GM23338 (cell line): ENCODE data around the gene EGLN3.

Experiments used
- CREB1 ChIP-seq: fragments of 250-450 bp; sonication (Bioruptor Pico); IDR thresholded peaks from 2 replicates; pipeline ENCODE4 v1.5.0; 2020; ENCODE audit warnings: low read depth, mild to moderate bottlenecking, moderate library complexity
- ETS1 ChIP-seq: IDR thresholded peaks from 2 replicates; pipeline ENCODE4 v1.6.1; 2016; ENCODE audit warnings: antibody characterized with exemption
- EZH2 ChIP-seq: fragments of 200-600 bp; sonication (generic); IDR thresholded peaks from one replicate; pipeline ENCODE4 v1.8.0; 2017; ENCODE audit warnings: antibody characterized with exemption, mild to moderate bottlenecking, low read depth; ENCODE audit not compliant: unreplicated experiment
- EZH2phosphoT487 ChIP-seq: fragments of 200-600 bp; sonication (generic); IDR thresholded peaks from one replicate; pipeline ENCODE4 v1.8.1; 2018; ENCODE audit warnings: antibody characterized with exemption; ENCODE audit not compliant: unreplicated experiment
- JUNB ChIP-seq: IDR thresholded peaks from one replicate; pipeline ENCODE4 v1.6.1; 2016; ENCODE audit warnings: antibody characterized with exemption; ENCODE audit not compliant: unreplicated experiment
- POLR2AphosphoS5 ChIP-seq: IDR thresholded peaks from 2 replicates; pipeline ENCODE4 v1.6.1; 2016; ENCODE audit warnings: antibody characterized with exemption, low read depth
- REST ChIP-seq: IDR thresholded peaks from one replicate; pipeline ENCODE4 v1.6.1; 2018; ENCODE audit warnings: antibody characterized with exemption; ENCODE audit not compliant: unreplicated experiment
- STAT1 ChIP-seq: IDR thresholded peaks from one replicate; pipeline ENCODE4 v1.6.1; 2016; ENCODE audit warnings: antibody characterized with exemption; ENCODE audit not compliant: unreplicated experiment
- TF ChIP-seq, protein P1 (sequence below): fragments of 250-450 bp; sonication (Bioruptor Pico); IDR thresholded peaks from 2 replicates; pipeline ENCODE4 v1.5.0; 2020; ENCODE audit warnings: mild to moderate bottlenecking, moderate library complexity
- TF ChIP-seq, protein P2 (sequence below), 2 experiments: fragments of 200-600 bp in 1 of 2; sonication (generic) in 1 of 2; conservative IDR thresholded peaks; 2 replicates each; pipeline versions ENCODE4 v1.5.1 to v1.6.1; 2016 to 2017; ENCODE audit warnings: antibody characterized with exemption in 2 of 2, low read depth in 2 of 2, mild to moderate bottlenecking in 2 of 2, moderate library complexity in 1 of 2

GRCh38 chr14:33879684-33880286 is 71.1 kb downstream of the EGLN3 start:
- TF ChIP-seq, protein P1, sequence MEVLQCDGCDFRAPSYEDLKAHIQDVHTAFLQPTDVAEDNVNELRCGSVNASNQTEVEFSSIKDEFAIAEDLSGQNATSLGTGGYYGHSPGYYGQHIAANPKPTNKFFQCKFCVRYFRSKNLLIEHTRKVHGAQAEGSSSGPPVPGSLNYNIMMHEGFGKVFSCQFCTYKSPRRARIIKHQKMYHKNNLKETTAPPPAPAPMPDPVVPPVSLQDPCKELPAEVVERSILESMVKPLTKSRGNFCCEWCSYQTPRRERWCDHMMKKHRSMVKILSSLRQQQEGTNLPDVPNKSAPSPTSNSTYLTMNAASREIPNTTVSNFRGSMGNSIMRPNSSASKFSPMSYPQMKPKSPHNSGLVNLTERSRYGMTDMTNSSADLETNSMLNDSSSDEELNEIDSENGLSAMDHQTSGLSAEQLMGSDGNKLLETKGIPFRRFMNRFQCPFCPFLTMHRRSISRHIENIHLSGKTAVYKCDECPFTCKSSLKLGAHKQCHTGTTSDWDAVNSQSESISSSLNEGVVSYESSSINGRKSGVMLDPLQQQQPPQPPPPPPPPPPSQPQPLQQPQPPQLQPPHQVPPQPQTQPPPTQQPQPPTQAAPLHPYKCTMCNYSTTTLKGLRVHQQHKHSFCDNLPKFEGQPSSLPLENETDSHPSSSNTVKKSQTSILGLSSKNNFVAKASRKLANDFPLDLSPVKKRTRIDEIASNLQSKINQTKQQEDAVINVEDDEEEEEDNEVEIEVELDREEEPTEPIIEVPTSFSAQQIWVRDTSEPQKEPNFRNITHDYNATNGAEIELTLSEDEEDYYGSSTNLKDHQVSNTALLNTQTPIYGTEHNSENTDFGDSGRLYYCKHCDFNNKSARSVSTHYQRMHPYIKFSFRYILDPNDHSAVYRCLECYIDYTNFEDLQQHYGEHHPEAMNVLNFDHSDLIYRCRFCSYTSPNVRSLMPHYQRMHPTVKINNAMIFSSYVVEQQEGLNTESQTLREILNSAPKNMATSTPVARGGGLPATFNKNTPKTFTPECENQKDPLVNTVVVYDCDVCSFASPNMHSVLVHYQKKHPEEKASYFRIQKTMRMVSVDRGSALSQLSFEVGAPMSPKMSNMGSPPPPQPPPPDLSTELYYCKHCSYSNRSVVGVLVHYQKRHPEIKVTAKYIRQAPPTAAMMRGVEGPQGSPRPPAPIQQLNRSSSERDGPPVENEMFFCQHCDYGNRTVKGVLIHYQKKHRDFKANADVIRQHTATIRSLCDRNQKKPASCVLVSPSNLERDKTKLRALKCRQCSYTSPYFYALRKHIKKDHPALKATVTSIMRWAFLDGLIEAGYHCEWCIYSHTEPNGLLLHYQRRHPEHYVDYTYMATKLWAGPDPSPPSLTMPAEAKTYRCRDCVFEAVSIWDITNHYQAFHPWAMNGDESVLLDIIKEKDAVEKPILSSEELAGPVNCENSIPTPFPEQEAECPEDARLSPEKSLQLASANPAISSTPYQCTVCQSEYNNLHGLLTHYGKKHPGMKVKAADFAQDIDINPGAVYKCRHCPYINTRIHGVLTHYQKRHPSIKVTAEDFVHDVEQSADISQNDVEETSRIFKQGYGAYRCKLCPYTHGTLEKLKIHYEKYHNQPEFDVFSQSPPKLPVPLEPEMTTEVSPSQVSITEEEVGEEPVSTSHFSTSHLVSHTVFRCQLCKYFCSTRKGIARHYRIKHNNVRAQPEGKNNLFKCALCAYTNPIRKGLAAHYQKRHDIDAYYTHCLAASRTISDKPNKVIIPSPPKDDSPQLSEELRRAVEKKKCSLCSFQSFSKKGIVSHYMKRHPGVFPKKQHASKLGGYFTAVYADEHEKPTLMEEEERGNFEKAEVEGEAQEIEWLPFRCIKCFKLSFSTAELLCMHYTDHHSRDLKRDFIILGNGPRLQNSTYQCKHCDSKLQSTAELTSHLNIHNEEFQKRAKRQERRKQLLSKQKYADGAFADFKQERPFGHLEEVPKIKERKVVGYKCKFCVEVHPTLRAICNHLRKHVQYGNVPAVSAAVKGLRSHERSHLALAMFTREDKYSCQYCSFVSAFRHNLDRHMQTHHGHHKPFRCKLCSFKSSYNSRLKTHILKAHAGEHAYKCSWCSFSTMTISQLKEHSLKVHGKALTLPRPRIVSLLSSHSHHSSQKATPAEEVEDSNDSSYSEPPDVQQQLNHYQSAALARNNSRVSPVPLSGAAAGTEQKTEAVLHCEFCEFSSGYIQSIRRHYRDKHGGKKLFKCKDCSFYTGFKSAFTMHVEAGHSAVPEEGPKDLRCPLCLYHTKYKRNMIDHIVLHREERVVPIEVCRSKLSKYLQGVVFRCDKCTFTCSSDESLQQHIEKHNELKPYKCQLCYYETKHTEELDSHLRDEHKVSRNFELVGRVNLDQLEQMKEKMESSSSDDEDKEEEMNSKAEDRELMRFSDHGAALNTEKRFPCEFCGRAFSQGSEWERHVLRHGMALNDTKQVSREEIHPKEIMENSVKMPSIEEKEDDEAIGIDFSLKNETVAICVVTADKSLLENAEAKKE: no peak
- TF ChIP-seq, protein P2, sequence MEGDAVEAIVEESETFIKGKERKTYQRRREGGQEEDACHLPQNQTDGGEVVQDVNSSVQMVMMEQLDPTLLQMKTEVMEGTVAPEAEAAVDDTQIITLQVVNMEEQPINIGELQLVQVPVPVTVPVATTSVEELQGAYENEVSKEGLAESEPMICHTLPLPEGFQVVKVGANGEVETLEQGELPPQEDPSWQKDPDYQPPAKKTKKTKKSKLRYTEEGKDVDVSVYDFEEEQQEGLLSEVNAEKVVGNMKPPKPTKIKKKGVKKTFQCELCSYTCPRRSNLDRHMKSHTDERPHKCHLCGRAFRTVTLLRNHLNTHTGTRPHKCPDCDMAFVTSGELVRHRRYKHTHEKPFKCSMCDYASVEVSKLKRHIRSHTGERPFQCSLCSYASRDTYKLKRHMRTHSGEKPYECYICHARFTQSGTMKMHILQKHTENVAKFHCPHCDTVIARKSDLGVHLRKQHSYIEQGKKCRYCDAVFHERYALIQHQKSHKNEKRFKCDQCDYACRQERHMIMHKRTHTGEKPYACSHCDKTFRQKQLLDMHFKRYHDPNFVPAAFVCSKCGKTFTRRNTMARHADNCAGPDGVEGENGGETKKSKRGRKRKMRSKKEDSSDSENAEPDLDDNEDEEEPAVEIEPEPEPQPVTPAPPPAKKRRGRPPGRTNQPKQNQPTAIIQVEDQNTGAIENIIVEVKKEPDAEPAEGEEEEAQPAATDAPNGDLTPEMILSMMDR (conservative IDR thresholded peaks at IDR 0.05; ENCODE audit: low read depth in 2 of 2): no peak
- TF ChIP-seq POLR2AphosphoS5 (no peak), EZH2phosphoT487 (no peak), EZH2 (no peak), STAT1 (no peak), CREB1 (CRISPR knock-in tag) (no peak), REST (no peak), JUNB (no peak), ETS1 (no peak)
